ENCODE data around the gene MRPS22. TPM values are rescaled to one million over a fixed set of nuclear protein-coding genes. Genes with fewer than 3 reads are reported as not detected.

Gene MRPS22
- polyA plus RNA-seq, 1 experiment: 38.2 TPM

- Histone ChIP-seq H3K36me3 (ENCODE audit: control insufficient read depth, insufficient read depth, low read length) (no peaks in the 10 kb centered on the region), H3K4me3 (ENCODE audit: low read depth, low read length) (no peak overlapping the region), H3K27me3 (ENCODE audit: control insufficient read depth, insufficient read depth, low read length) (no peaks in the 10 kb centered on the region)
- POLR2A ChIA-PET: interaction anchor here (1.1 kb wide), 1 partner anchor 9 kb away, joined by 3 read pairs; no protein-coding TSS in a partner anchor
- no peak for DNase-seq (ENCODE audit: low read depth)
- peak; percentile 38 for TF ChIP-seq CTCF (IDR thresholded peaks at IDR 0.05; ENCODE audit: insufficient read depth, low read depth, low read length)
- CTCF ChIA-PET: interaction anchor here (0.7 to 7.0 kb wide), 7 partner anchors 9 to 395 kb away, joined by 3 to 59 read pairs (median 4); no protein-coding TSS in a partner anchor
These were observed 24.1 kb upstream of the MRPS22 start for GRCh38 chr3:139319428-139320402.

- Histone ChIP-seq H3K4me3 (ENCODE audit: low read depth, low read length) (no peak overlapping the region), H3K27me3 (ENCODE audit: control insufficient read depth, insufficient read depth, low read length) (no peaks in the 10 kb centered on the region), H3K36me3 (ENCODE audit: control insufficient read depth, insufficient read depth, low read length) (no peaks in the 10 kb centered on the region)
- DNase-seq (ENCODE audit: low read depth): no peak
- ChIA-PET POLR2A (no interaction called here), CTCF (interaction anchor here (1.1 to 7.0 kb wide), 2 partner anchors 9 to 209 kb away, joined by 3 to 59 read pairs; no protein-coding TSS in a partner anchor)
- no peak for TF ChIP-seq CTCF (IDR thresholded peaks at IDR 0.05; ENCODE audit: insufficient read depth, low read depth, low read length)
These were observed 23.1 kb upstream of the MRPS22 start for GRCh38 chr3:139320551-139321309.

GRCh38 chr3:139322346-139322745 lies 21.5 kb upstream of the MRPS22 start:
- POLR2A ChIA-PET: no interaction called here
- Histone ChIP-seq H3K4me3 (ENCODE audit: low read depth, low read length) (no peak overlapping the region), H3K36me3 (ENCODE audit: control insufficient read depth, insufficient read depth, low read length) (no peaks in the 10 kb centered on the region), H3K27me3 (ENCODE audit: control insufficient read depth, insufficient read depth, low read length) (no peaks in the 10 kb centered on the region)
- CTCF ChIA-PET: interaction anchor here (0.7 to 7.0 kb wide), 5 partner anchors 7 to 210 kb away, joined by 3 to 59 read pairs (median 3); no protein-coding TSS in a partner anchor
- no peak for TF ChIP-seq CTCF (IDR thresholded peaks at IDR 0.05; ENCODE audit: insufficient read depth, low read depth, low read length)
- DNase-seq (ENCODE audit: low read depth): no peak

- H3K27me3 ChIP-seq (ENCODE audit: control insufficient read depth, insufficient read depth, low read length): no peaks in the 10 kb centered on the region
- TF ChIP-seq CTCF (IDR thresholded peaks at IDR 0.05; ENCODE audit: insufficient read depth, low read depth, low read length): no peak
- H3K4me3 ChIP-seq (ENCODE audit: low read depth, low read length): no peak overlapping the region
- no peaks in the 10 kb centered on the region for H3K36me3 ChIP-seq (ENCODE audit: control insufficient read depth, insufficient read depth, low read length)
- POLR2A ChIA-PET: no interaction called here
- CTCF ChIA-PET: interaction anchor here (0.7 to 1.1 kb wide), 4 partner anchors 9 to 211 kb away, joined by 3 read pairs; no protein-coding TSS in a partner anchor
- no peak for DNase-seq (ENCODE audit: low read depth)
These were observed 20.7 kb upstream of the MRPS22 start for GRCh38 chr3:139323146-139323545.

- no peak for TF ChIP-seq CTCF (IDR thresholded peaks at IDR 0.05; ENCODE audit: insufficient read depth, low read depth, low read length)
- CTCF ChIA-PET: interaction anchor here (0.6 to 2.9 kb wide), 3 partner anchors 212 to 729 kb away, joined by 3 to 31 read pairs (median 3); no protein-coding TSS in a partner anchor
These were observed 19.4 kb upstream of the MRPS22 start for GRCh38 chr3:139324456-139324855.

More at GRCh38 chr3:139324456-139324855, 19.4 kb upstream of the MRPS22 start:
- DNase-seq (ENCODE audit: low read depth): no peak
- H3K27me3 ChIP-seq (ENCODE audit: control insufficient read depth, insufficient read depth, low read length): no peaks in the 10 kb centered on the region
- no peak overlapping the region for H3K4me3 ChIP-seq (ENCODE audit: low read depth, low read length)
- no peaks in the 10 kb centered on the region for H3K36me3 ChIP-seq (ENCODE audit: control insufficient read depth, insufficient read depth, low read length)
- POLR2A ChIA-PET: no interaction called here

All from BJ (cell line).